Kidney glomerular epithelial cell (primary cell): ENCODE data around the gene WASHC4.
A peak's percentile ranks its signal among the peaks of the same experiment; 100 is the strongest.
"Not testable (repeated sequence)": the region's sequence is repeated elsewhere in the genome, so short reads cannot be mapped to it uniquely, and the experiment has no call there.

Source experiments
- DNase-seq: peaks from one replicate; lab custom pipeline; 2025; lab: John Stamatoyannopoulos, UW

Gene WASHC4

DNA sequence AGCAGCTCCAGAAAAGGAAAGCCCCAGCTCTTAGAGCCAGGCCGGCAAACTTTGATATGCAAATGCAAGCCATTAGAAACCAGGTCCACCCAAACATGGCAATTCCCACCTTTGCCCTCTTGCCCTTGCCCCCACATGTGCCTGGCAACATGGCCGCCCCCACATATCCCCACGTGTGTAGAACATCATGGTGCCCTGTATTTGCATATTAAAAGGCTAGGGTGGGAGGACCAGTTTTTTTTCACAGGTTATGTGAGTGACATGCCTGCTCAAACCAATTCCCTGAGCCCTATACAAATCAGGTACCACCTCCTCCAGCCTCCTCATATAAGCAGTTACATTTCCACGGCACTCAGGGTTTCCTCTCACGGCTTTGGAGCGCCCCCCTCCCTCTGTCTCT is 17.2 kb upstream of the WASHC4 start:
- DNase-seq = no peak

DNA sequence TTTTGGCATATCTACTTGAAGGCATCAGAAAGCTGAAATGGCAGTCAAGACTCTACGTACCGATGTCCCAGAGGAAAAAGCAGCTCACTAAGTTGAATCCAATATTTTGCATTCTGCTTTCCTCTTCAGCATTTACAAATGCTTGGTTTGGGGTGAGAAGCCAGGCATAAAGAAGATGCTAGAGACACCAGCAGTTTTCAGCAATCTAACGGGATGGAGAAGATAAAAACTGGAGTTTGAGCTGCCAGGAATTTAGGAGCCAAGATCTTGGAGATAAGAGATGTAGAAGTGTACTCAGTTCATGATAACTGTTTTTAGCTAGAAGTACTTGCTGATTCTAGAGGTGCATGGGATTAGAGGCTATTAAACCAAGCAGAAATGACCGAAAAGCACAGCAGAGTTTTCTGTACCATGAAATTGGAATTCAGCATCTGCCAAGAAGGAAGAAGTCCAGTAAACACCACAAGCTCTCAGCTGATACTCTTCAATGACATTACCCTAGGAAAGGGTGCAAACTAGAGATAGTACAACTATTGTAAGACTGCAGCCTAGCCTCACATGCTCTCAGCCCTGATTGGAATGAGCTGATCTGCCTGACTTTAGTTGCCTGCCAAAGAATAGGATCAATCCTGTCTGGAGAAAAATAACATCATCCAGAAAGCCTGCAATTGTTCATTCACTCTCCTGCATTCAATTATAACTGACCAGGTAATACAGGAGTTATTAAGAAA is 15.9 kb upstream of the WASHC4 start:
- DNase-seq = no peak

DNA sequence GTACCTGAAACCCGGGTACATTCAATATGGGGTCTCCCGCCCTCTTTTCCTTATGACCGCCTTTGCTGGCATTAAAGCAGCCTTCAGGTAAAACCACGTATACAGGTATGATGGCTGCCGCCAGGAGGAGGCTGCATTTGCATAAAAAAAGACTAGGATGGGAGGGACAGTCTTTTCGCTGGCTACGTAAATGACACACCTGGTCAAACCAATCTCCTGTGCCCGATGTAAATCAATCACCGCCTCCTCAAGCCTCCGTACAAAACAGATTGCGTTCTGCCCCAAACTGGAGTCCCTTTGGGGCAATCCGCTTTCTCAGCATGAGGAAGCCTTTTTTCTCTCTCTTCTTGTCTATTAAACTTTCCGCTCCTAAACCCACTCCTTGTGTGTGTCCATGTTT is 15.2 kb upstream of the WASHC4 start:
- no peak for DNase-seq

DNA sequence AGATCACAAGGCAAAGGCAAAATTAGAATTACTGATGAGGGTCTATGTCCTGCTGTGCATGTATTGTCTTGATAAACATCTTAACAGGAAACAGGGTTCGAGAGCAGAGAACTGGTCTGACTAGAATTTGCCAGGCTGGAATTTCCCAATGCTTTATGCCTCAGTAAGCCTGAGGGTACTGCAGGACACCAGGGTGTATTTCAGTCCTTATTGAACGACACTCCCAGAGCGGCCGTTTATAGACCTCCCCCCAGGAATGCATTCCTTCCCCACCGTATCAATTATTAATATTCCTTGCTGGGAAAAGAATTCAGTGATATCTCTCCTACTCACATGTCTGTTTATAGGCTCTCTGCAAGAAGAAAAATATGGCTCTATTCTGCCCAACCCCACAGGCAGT is 12.2 kb upstream of the WASHC4 start:
- DNase-seq = not testable (repeated sequence)

DNA sequence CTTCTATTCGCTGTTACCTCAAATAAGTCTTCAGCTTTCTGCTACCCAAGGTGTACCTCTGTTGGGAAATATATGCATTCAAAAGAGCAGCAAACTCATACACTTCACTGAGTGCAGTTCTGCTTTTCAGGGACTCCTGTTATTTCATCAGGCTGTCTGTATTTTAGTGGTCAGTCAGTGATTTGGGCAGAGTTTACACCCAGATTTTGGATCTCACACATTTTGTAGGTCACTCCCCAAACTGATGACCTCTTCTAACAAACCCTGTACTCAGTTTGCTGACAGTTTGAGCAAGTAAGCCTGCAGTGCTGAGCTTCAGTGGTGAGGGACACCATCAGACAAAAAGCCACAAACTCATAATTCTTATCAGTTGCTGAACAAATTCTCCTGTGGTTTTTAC is 8.2 kb upstream of the WASHC4 start:
- no peak for DNase-seq

DNA sequence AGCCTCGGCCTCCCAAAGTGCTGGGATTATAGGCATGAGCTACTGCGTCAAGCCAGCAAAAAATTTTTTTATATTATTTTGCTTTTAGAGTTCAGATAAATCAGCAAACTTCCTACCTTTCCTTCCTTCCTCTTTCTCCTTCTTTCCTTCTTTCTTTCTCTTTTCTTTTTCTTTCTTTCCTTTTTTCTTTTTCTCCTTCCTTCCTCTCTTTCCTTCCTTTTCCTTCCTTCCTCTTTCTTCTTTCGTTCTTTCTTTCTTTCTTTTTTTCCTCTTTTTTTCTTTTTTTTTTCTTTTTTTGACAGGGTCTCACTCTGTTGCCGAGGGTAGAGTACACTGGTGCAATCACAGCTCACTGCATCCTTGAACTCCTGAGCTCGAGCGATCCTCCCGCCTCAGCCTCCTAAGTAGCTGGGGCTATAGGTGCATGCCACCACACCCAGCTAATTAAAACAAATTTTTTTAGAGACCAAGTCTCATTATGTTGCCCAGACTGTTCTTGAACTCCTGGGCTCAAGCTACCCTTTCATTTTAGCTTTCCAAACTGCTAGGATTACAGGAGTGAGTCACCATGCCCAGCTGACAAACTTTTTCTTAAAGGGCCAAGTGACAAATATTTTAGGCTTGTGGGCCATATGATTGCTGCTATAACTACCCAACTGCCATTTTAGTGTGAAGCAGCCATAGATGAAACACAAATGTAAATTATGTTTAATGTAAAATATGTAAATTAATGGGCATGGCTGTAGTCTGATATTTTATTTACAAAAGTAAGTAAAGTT is 7.1 kb upstream of the WASHC4 start:
- DNase-seq = no peak

DNA sequence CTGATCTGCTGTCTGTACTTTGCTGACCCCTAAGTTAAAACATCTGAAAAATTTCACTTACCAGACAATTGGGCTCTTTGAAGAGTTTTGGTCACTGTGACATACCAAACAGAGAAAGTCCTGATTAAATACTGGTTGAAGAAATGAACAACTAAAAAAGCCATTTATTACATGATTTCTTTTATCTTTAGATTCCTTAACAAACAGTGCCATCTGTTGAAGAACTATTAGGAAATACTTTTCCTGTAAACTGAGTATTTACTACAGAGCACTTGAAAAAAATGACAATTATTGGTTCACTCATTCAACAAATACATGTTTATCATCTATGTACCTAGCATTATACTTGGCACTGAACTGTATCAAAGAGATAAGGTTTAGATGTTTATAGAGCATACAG is 6.5 kb upstream of the WASHC4 start:
- DNase-seq = no peak

DNA sequence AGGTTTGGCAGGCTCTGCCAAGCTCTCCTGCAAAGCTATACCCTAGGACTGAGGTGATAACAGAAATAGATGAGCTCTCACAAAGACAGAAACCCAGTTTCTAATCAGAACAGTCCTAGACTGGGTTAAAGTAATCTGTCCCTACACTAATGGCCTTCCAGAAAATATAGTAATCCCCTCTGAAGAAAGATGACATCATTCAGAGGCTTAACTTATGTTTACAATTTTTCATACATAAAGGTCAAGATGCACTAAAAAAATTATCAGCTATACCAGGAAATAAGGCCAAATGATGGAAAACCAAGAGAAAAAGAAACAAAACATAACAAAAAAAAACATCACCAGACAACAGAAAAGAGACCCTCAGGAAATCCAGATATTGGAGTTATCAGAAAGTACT is 4.9 kb upstream of the WASHC4 start:
- no peak for DNase-seq

DNA sequence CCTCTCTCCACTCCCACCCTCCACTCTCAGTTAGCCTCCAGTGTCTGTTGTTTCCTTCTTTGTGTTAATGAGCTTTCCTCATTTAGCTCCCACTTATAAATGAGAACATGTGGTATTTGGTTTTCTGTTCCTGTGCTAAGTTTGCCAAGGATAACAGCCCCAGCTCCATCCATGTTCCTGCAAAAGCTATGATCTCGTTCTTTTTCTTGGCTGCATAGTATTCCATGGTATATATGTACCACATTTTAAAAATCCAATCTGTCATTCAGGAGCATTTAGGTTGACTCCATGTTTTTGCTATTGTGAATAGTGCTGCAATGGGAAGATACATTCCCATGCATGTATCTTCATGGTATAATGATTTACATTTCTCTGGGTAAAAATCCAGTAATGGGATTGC is 2.8 kb upstream of the WASHC4 start:
- no peak for DNase-seq

DNA sequence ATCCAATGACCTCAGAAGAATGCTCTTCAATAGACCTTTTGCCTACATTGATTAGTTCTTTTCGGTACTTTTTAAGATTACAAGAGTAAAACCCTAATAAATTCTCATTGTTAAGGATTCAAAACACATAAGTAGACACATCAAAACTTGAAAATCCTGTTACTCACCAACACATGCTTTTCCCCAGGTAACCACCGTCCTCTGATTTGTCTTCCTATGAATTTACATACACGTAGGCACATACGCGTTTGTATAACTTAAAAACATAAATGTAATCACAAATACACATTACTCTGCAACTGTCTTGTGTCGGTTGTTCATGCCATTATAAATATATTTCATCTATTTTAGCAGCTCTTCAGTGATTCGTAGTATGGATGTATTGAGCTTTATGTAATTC is 910 bp upstream of the WASHC4 start:
- no peak for DNase-seq

DNA sequence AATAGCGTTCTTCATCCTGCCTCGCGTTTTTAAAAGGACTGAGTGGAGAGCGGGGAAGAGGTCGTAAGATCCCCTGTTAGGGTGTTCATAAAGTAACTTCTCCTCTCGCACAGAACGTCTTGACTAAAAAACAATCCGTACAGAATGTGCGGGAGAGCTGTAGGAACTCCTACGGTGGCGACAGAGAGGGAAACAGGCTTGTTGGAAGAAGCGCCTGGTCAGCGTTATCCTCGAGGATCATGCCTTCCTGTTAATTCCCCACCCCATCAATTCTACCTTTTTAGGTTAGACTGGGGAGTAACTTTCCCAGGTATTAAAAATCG is 399 bp upstream of the WASHC4 start:
- peak; percentile 71 for DNase-seq

DNA sequence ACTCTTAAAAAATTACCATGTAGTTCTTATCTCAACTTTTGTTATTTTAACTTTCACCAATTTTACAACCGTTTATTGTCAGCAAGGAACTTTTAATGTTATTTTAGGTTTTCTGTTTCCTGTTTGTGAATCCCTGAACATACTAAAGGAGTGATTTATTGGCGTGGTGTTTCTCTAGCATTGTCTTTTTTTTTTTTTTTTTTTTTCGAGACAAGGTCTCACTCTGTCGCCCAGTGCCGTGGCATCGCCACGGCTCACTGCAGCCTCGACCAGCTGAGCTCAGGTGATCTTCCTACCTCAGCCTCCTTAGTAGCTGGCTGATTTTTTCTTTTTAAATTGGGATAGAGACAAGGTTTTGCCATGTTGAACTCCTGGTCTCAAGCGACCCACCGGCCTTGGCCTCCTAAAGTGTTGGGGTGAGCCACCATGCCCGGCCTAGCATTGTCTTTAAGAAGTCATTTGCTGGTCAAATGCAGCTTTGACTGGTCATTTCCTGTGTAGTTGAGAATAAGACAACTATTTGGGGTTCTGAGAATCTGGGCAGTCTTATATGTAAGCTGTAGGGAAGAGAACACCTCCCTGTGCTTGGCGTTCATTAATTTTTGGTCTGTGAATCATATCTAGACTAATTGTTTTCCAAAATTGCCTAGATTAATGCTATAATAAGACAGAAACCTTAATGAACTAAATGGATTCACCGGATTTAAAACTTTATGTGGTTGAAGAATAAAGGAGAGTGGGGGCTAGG is 2.1 kb downstream of the WASHC4 start:
- DNase-seq = no peak

DNA sequence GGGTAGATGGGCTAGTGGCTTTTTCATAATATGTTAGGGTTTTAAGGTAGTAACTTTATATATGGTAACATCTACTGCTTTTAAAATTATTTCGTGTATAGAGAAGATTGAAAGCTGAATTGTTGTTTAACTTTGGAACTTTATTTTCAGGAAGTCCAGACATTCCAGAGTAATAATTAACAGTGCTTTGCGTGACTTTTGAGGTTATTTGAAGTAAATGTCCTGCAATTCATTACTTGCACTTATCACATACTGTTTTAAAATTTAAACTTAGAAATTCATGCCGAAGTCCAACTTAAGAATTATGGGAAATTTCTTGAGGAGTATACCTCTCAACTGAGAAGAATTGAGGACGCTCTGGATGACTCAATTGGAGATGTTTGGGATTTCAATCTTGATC is 3.3 kb downstream of the WASHC4 start:
- DNase-seq = no peak

DNA sequence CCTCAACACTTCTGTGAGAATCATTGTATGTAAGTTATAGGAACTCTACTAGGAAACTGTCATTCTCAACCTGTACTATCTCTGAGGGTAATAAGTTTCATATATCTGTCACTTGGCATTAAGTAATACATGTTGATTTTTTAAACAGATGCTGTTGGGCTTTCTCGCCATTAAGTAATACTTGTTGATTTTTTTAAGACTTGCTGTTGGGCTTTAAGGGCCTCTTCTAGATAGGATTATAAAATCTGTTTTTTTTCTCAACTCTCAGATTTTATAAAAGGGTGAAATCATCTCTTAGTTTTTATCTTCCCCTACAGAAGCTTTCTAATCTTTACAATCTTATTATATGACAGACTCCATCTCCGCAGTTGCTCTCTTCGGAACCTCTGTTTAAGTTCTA is 5.6 kb downstream of the WASHC4 start:
- DNase-seq = no peak

DNA sequence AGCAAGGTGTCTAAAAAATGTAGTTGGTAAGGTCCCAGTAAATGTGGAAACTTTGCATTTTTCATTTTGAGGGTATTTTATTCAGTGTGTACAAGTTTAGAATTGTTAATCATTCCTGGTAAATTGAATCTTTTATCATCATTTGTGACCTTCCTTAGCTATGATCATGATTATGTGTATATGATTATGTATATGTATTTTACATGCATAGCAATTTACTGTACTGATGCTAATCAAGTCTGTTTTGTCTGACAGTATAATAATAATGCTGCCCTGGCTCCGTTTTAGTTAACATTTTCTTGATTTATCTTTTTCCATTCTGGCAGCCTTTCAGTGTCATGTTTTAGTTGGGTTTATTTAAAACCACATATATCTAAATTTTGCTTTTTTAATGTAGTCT is 9.4 kb downstream of the WASHC4 start:
- no peak for DNase-seq

DNA sequence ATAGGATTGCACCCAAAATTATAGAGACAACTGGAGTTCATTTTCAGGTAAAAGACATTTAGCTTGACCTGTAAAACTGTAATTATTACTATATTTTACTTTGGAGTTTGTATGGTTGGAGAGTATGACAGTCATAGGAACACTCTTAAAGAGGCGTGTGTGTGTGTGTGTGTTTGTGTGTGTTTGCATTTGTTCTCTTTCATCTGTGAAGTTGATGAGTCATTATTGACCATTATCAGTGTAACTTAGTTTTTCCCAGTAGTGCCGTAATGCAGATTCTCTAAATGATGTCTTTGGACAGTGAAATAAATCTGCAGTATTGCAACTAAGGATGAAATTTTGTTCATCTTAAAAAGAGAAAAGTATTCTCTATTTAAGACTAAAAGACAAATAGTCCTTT is 13.0 kb downstream of the WASHC4 start:
- no peak for DNase-seq

DNA sequence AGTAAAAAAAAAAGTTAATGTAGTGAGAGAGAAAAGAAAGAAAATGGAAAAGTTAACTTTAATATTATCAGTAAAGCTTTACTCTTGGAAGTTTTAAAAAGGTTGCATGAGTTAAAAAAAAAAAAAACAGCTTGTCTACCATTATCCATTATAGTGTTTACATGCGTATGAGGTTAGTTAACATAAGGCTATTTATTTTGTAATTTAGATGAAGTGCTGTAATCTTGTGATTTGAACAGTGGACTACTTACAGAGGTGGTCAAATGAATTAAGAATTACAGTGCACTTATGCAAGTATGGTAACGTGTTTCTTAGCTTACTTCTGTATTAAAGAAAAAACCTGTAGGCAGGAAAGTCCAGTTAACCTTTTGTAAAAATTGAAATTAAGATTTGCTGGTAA is 30.7 kb downstream of the WASHC4 start:
- DNase-seq = no peak

DNA sequence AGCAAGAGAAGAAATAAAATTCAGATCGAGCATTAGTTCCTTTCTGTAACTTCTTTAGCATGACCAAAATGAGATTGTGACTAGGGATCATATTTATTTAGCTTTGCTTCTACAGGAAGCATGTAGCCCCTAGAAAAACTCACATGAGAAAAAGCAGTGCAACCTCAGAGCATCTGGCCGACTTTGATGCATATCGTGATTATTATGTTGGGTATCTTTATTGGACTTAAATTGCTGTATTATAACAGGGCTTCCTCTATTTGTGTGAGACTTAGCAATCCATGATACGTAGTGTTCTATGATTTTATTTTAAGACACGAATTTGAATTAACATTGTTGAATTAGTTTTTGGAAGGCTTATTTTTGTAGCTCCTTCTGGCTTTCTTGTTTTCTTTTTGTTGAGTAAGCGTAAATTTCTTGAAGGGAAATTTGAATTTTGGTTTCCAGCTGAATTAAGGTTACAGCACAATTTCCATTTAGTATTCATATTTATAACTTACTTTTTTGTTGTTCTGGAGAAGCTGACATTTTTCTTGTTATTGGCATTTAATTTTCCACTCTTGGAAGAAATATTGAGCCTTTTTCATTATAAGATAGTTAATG is 33.9 kb downstream of the WASHC4 start:
- DNase-seq = no peak

DNA sequence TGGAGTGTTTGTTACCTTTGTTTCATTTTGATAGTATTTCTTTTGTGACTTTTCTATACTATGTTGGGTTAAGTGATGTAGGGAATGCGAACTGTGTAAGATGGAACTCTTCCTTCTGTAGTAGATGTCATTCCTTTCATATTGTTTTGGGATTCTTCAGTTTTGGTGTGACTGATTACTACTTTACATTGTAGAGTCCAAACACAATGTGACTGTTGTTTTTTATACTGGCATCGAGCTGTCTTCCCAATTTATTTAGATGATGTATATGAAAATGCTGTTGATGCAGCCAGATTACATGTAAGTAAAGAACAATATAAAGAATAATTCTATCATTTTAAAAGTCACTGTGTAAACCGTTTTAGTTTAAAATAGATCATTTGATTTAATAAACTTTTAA is 34.7 kb downstream of the WASHC4 start:
- DNase-seq = no peak

DNA sequence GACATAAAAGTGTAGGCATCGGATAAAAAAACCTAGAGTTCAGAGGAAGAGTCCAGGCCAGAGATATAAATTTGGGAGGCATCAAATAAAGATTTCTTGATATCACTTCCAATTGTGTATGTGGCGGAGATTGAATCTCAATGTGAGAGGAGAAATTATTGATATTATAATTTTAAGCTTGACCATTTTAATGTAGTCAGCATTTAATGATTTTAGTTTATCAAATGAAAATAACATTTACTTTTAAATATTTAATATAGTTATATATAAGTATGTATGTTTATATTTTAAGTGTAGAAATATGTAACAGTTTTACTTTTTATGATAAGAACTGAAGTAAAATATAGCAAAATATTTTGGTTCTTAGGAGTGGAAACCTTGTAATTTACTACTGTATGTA is 48.7 kb downstream of the WASHC4 start:
- DNase-seq = no peak

DNA sequence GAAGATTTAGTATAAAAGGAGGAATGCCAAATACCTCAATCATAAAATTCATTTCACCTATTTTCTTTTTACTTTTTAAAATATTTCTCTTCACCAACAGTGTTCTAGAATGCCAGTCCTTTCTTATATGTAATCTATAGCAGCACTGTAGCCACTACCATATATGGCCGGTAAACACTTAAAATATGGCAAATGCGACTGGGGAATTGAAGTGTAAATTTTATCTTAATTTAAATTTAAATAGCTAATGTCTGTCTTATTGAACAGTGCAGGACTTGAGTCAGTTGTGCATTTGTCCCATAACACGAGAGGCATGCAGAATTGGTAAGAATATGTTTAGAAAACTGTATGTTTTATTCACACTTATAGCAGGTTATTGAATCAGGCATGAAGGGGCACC is 50.1 kb downstream of the WASHC4 start:
- DNase-seq = no peak

DNA sequence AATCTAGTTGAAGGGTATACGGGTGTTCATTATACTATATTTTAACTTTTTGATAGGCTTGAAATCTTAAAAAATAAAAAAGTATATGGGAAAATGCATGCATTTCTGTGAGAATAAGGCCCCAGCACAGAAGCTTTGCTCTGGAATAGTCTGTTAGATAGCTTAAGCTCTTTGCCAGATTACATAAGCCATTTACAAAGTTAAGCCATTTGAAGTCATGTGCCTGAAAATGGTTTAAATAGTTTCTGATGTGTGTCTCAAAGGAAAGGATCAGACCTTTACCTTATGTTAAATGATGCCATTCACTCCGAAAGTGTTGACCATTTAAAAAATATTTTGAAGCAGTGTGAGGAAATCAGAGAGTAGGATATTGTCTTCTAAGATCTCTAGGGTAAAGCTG is 51.3 kb downstream of the WASHC4 start:
- DNase-seq = no peak

DNA sequence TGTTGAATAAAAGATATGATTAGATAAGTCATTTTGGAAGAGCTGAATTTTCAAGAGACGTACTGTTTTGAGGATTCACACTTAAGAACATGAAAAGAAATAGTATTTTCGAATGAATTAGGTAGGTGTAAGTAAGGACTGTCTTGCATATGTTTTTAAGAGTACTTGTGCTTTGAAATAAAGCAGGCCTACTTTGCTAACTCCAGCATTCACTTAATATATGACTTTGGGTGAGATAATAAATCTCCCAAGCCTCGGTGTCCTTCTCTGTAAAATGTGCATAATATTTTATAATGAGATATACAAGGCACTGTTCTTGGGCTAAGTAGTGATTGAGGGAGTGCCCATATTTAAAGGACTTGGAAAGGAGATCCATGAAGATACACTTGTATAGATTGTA is 54.6 kb downstream of the WASHC4 start:
- DNase-seq = no peak
